Mucosa of rectum (tissue), 2 donors: ENCODE data around the gene NCAPD3.
"Not testable (repeated sequence)": the region's sequence is repeated elsewhere in the genome, so short reads cannot be mapped to it uniquely, and the experiment has no call there.

Experiments
- H3K27ac ChIP-seq, 2 donors: one replicate each; pipeline ENCODE4 v1.7.0; 2013; ENCODE audit warnings: inconsistent platforms in 2 of 2, low read depth in 2 of 2, low read length in 2 of 2
- H3K27me3 ChIP-seq, 2 donors: one replicate each; pipeline ENCODE4 v1.7.0; 2013; ENCODE audit warnings: low read length in 2 of 2; ENCODE audit not compliant: control insufficient read depth in 2 of 2, insufficient read depth in 2 of 2
- H3K36me3 ChIP-seq, 2 donors: one replicate each; pipeline ENCODE4 v1.7.0; 2013; ENCODE audit warnings: low read length in 2 of 2; ENCODE audit not compliant: control insufficient read depth in 2 of 2, insufficient read depth in 2 of 2
- H3K4me1 ChIP-seq, 2 donors: one replicate each; pipeline ENCODE4 v1.7.0; 2013; ENCODE audit warnings: low read length in 2 of 2, mild to moderate bottlenecking in 1 of 2; ENCODE audit not compliant: control insufficient read depth in 2 of 2, insufficient read depth in 2 of 2
- H3K4me3 ChIP-seq, 2 donors: one replicate each; pipeline ENCODE4 v1.7.0; 2013; ENCODE audit warnings: low read length in 2 of 2
- H3K9ac ChIP-seq, 2 donors: one replicate each; pipeline ENCODE4 v1.7.0; 2013; ENCODE audit warnings: low read length in 2 of 2, low read depth in 1 of 2, mild to moderate bottlenecking in 1 of 2
- H3K9me3 ChIP-seq, 2 donors: one replicate each; pipeline ENCODE4 v1.7.0; 2013; ENCODE audit warnings: low read length in 2 of 2; ENCODE audit not compliant: control insufficient read depth in 2 of 2
- donor health status: healthy.
- donor health status: Normal muscosa, but diverticular disease.

Gene NCAPD3

GRCh38 chr11:134199531-134199930 is 24.2 kb downstream of the NCAPD3 start:
- Histone ChIP-seq H3K27ac (no peak overlapping the region), H3K4me1 (no peaks in the 10 kb centered on the region), H3K36me3 (peaks cover 20 to 23% of the 10 kb centered on the region in 2 donors), H3K9ac (no peak overlapping the region), H3K27me3 (no peaks in the 10 kb centered on the region), H3K9me3 (no peaks in the 10 kb centered on the region), H3K4me3 (no peak overlapping the region)

GRCh38 chr11:134196756-134197155 is 27.0 kb downstream of the NCAPD3 start:
- peaks cover 18 to 23% of the 10 kb centered on the region in 2 donors for H3K36me3 ChIP-seq
- no peaks in the 10 kb centered on the region for H3K9me3 ChIP-seq
- H3K4me1 ChIP-seq = no peaks in the 10 kb centered on the region
- no peak overlapping the region for H3K4me3 ChIP-seq
- no peaks in the 10 kb centered on the region for H3K27me3 ChIP-seq
- H3K27ac ChIP-seq = no peak overlapping the region
- no peak overlapping the region for H3K9ac ChIP-seq

GRCh38 chr11:134188092-134188491 is 35.7 kb downstream of the NCAPD3 start:
- H3K36me3 ChIP-seq = peaks cover 29 to 33% of the 10 kb centered on the region in 2 donors
- H3K4me1 ChIP-seq = not testable (repeated sequence)

GRCh38 chr11:134181707-134182106 is 42.1 kb downstream of the NCAPD3 start:
- no peak overlapping the region for H3K27ac ChIP-seq
- H3K27me3 ChIP-seq = no peaks in the 10 kb centered on the region
- H3K4me1 ChIP-seq = no peaks in the 10 kb centered on the region
- H3K9ac ChIP-seq = no peak overlapping the region
- H3K36me3 ChIP-seq = peaks cover 19% of the 10 kb centered on the region in 2 donors
- H3K9me3 ChIP-seq = no peaks in the 10 kb centered on the region
- no peak overlapping the region for H3K4me3 ChIP-seq

More at GRCh38 chr11:134188092-134188491, 35.7 kb downstream of the NCAPD3 start:
- H3K9me3 ChIP-seq, H3K27me3 ChIP-seq, H3K27ac ChIP-seq, H3K9ac ChIP-seq, H3K4me3 ChIP-seq: not testable (repeated sequence)

- peaks cover 21 to 23% of the 10 kb centered on the region in 2 donors for H3K36me3 ChIP-seq
- no peak overlapping the region for H3K27ac ChIP-seq
- H3K4me3 ChIP-seq = no peak overlapping the region
- H3K9ac ChIP-seq = no peak overlapping the region
- H3K9me3 ChIP-seq = no peaks in the 10 kb centered on the region
- H3K4me1 ChIP-seq = no peaks in the 10 kb centered on the region
- H3K27me3 ChIP-seq = no peaks in the 10 kb centered on the region
Observed at GRCh38 chr11:134178032-134178674, 45.6 kb downstream of the NCAPD3 start.

- Histone ChIP-seq H3K9me3 (no peaks in the 10 kb centered on the region), H3K36me3 (peaks cover 21 to 28% of the 10 kb centered on the region in 2 donors), H3K27ac (no peak overlapping the region), H3K4me3 (no peak overlapping the region), H3K4me1 (no peaks in the 10 kb centered on the region), H3K27me3 (no peaks in the 10 kb centered on the region), H3K9ac (no peak overlapping the region)
Observed at GRCh38 chr11:134176284-134176683, 47.5 kb downstream of the NCAPD3 start.

- no peak overlapping the region for H3K9ac ChIP-seq
- H3K27ac ChIP-seq = no peak overlapping the region
- no peaks in the 10 kb centered on the region for H3K4me1 ChIP-seq
- H3K27me3 ChIP-seq = no peaks in the 10 kb centered on the region
- H3K36me3 ChIP-seq = peaks cover 25 to 28% of the 10 kb centered on the region in 2 donors
- no peak overlapping the region for H3K4me3 ChIP-seq
- no peaks in the 10 kb centered on the region for H3K9me3 ChIP-seq
Observed at GRCh38 chr11:134173296-134173695, 50.5 kb downstream of the NCAPD3 start.

GRCh38 chr11:134171951-134172350 is 51.8 kb downstream of the NCAPD3 start:
- Histone ChIP-seq H3K27me3 (no peaks in the 10 kb centered on the region), H3K36me3 (peaks cover 26 to 31% of the 10 kb centered on the region in 2 donors), H3K4me3 (no peak overlapping the region), H3K4me1 (no peaks in the 10 kb centered on the region), H3K27ac (no peak overlapping the region), H3K9me3 (no peaks in the 10 kb centered on the region), H3K9ac (no peak overlapping the region)

GRCh38 chr11:134170919-134171281 is 52.9 kb downstream of the NCAPD3 start:
- H3K4me3 ChIP-seq = no peak overlapping the region
- no peaks in the 10 kb centered on the region for H3K4me1 ChIP-seq
- peaks cover 19 to 24% of the 10 kb centered on the region in 2 donors for H3K36me3 ChIP-seq
- no peak overlapping the region for H3K27ac ChIP-seq
- no peaks in the 10 kb centered on the region for H3K27me3 ChIP-seq
- no peak overlapping the region for H3K9ac ChIP-seq
- no peaks in the 10 kb centered on the region for H3K9me3 ChIP-seq

- H3K9ac ChIP-seq = no peak overlapping the region
- H3K36me3 ChIP-seq = peaks cover 19 to 29% of the 10 kb centered on the region in 2 donors
- no peak overlapping the region for H3K4me3 ChIP-seq
- no peaks in the 10 kb centered on the region for H3K4me1 ChIP-seq
- no peaks in the 10 kb centered on the region for H3K27me3 ChIP-seq
- no peaks in the 10 kb centered on the region for H3K9me3 ChIP-seq
- no peak overlapping the region for H3K27ac ChIP-seq
Observed at GRCh38 chr11:134170177-134170918, 53.4 kb downstream of the NCAPD3 start.
